HG03460 (cell line): ENCODE data around the gene PTPRT.

Experiments used
- ATAC-seq: cut with Tn5 transposase; IDR thresholded peaks from one replicate; pipeline ENCODE4 v1.9.1; 2021; ENCODE audit not compliant: unreplicated experiment

Gene PTPRT

DNA sequence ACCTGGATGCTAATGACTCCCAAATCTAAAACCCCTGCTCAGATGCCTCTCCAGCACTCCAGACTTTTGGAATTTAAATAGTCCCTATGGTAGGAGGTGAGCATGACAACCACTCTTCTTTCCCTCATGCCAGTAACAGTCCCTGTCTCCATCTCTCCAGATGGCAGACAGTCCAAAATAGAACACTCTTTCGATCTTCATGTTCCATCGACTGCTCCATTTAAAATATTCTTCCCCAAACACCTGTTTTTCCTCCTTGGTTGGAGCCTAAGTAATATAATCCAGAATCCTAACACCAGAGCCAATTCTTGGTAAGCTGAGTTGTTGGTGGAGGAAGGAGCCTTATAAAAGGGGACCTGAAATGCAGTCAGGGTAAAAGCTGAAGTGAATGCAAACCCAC, 848.1 kb downstream of the PTPRT start:
- ATAC-seq = no peak

DNA sequence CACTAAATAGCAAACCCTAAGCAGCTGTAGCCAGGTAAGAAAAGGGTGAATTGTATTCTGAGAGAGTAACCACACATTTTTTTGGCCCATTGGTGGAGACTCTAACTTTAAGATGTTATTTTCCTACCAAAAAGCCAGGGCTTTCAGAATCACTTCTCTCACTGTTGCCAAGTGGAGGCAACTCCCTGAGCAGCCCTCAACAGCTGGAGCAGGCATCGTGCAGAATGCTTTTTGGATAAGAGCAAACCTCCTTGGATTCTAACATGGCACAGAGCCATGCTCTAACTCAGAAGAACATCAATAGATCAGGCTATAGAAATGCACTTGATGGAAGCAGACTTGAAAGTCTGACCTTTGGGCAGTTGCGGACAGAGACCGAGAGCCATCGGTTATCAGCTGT, 849.3 kb downstream of the PTPRT start:
- no peak for ATAC-seq

DNA sequence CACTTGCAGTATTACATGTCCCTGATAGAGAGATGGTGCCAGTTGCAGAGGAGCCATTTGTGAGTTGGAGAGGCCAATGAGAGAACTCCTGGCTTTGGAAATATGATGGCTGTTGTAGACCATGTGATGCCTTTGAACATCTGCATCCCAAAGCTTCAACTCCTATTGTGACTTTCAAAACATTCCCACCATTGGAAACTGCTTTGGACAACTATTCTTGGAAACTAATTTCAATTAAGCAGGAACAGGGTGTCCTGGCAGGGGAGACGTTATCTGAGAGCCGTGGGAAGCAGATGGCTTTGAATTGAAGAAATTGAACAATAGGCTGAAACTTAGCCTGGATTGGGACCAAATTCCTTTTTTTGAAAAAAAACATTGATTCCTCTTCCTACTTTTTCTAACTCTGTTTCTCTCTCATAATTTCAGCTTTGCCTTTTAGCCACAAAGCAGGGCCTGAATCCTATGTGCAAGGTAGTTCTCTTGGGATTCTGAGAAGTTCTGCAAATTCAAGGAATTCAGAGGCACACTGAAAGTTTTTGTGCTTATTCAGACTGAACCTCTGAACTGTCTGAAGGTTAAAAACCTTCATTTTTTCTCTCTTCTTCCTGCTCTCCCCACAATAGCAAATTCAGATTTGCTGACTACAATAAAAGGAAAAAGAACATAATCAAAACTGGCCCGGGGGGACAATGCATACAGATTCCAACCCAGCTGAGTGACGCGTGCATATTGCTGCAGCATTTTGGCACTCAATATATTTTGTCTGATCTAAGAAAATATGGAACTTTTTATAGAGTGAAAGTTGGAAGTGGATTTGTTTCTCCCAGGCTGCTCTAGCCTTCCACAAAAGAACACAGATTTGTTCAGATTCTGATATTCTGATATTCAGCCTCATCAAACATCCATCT, 851.2 kb downstream of the PTPRT start:
- ATAC-seq = no peak

DNA sequence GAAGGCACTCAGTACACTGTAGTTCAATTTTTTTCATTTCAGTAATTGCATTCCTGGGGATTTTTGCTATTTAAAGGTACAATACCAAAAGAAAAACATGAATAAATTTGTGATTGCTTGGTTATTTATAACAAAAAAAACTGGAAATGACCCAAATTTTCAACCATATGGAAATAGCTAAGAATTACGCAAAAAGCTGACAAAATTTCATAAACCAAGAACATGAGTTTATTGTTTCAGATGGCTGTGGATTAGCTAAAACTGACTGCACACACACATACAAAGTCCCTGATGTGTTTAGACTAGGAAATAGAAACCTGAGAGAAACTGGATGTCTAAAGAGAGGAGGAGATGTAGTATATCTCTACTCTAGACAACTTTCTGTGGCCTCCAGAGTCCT, 853.1 kb downstream of the PTPRT start:
- no peak for ATAC-seq

DNA sequence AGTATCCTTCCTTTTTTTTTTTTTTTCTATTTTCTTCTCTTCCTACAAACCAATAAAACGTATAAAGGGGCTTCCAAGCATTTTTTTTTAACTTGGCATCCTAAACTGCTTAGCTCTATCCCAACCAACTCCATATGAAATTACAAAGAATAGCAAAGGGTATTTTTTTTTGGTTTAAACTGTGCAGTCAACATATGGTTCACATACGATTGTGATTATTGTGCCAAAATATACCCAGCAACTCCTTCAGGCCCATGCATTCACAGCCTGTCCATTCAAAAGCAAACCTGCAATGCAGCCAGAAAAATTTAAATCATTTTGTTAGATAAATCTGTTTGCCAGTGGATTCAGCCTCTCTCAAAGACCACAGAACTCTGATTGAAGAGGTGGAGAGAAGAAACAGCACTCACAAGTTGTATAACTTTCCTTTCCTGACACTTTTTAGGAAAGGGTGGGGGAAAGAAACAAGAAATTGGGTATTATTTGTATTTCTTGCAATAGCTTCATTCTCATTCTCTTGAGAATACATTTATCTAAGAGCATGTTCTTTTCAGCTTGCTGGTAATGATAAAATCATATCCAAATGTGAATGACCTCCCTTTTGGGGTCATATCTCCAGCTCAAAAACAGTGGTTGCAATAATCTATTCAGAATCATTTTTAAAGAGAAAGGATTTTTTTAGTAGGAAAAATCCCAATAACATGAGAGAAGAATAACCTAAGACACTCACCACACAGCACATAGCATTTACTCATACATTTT, 870.3 kb downstream of the PTPRT start:
- ATAC-seq = no peak

DNA sequence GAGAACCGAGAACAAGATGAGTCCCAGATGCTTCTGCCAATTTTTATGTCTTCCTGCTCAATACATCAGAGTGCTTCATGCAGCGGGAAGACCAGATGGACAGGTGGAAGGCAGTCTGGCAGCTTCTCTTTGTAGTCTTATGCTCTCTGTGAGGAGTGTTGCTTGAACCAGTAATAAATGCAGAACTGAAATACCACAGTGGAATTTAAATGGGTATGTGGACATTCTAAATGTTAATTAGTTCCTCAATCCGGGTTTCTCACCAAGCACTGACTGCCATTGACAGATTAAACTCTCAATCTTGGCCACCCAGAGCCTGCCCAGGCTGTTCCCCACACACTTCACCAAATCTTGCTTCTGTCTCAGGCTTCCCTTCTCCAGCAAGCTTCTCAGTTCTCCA, 876.0 kb downstream of the PTPRT start:
- ATAC-seq = no peak

DNA sequence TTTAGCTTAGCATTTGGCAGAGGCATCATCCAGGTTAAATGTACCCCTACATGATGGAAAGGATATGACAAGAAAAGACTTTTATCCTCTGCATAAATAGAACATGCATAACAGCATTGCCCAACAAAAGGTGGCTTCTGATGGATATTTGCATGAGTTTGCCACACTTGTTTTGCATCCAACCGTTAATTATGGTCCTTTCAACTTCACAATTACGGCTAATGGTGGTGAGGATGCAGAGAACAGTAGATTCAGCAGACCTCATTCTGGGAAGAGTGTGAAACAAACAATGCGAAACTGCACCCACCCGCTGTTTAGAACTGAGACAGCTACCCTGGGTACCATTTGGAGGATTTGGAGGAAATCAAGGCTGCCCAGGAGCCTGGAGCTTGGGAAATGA, 880.7 kb downstream of the PTPRT start:
- ATAC-seq = no peak

DNA sequence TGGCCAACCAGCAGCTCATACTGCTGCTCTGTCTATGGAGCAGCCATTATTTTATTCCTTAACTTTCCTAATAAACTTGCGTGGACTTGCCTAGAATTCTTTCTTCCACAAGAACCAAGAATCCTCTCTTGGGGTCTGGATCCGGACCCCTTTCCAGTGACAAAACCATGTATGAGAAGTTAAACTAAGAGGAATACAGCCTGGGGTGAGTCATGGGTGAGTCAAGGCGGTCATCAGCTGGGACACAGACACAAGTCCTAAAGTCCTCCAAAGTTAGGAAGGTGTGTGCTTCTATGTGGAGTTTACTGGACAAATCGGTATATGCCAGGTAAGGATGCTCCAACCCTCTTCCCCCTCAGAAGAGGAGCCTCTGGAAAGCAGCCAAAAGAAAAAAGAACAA, 881.5 kb downstream of the PTPRT start:
- no peak for ATAC-seq

DNA sequence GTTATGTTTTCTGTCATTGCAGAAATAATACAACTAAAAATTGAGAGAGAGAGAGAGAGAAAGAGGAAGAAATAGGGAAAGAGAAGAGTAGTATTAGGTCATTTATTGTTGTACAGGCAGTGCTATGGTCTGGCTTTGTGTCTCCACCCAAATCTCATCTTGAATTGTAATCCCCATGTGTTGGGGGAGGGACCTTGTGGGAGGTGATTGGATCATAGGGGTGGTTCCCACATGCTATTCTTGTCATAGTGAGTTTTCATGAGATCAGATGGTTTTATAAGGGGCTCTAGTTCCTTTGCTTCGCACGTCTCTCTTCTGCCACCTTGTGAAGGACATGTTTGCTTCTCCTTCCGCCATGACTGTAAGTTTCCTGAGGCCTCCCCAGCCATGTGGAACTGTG, 894.1 kb downstream of the PTPRT start:
- no peak for ATAC-seq

DNA sequence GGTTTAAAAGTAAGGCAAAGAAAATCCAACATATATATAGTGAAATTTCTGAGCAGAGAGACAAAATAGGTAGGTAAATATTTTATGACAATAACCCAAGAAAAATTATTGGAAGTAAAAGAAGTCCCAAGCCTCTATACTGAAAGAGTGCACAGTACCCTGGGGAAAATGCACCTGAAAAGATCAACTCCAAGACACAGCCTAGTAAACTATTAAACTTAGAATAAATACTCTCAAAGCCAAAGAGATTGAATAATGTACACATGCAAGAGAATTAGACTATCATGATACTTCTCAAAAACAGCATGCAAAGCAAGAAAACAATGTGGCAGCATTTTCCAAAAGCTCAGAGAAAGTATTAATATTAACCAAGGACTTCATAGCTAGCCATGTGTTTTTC, 894.7 kb downstream of the PTPRT start:
- ATAC-seq = no peak

DNA sequence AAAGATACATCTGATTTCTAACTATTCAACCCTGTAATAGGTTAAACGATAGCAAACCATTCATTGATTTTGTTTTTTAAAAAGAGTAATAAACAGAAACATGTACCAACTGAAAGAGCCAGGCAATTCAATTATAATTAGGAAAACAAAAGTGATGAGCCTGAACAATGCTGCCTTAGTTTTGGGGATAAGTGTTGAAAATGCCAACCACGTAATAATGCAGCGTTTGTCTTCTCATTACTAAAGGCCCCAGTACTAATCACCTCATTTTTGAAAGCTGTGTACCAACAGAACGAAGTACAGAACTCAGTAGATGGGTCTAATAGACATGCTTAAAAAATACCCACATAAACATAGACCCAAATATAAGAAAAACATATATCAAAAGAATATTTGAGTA, 907.9 kb downstream of the PTPRT start:
- ATAC-seq = no peak

DNA sequence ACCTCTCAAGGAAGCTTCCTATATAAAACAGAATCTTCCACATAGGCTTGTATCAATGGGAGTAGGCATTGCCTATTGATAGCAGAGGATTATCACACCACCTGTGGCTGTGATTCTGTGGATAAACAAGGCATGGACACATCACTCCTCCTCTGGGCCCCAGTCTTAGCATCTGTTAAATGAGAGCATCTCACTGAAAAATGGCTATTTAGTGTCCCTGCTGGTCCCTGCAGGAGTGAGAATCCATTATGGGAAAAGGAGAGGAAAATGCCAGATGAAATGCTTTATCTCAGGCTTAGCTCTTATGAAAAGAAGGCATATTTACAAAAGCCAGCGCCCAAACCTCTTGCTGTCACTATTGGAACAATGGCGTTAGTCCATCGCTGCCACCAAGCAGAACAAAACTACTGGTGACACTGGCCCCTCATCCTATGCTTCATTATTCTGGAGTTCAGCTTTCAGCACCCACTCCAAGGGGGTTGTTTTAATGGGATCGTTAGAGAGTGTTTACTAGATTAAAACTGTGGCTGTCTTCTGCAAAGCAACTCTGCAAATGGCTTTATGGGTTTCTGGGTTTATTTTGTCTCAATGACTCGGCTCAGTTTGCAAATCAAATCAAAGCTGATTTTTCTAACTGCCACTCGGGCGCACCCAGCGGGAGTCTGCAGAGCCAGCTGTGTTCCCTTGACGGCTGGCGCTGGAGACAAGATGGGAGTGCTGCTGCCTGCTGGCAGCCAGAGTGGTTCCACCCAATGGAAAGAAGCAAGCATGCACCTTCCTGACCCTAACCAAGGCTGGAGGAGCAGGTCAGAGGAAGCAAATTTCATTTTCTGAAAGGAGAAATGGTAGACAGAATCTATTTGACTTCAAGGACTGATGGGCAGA, 912.7 kb downstream of the PTPRT start:
- ATAC-seq = no peak

DNA sequence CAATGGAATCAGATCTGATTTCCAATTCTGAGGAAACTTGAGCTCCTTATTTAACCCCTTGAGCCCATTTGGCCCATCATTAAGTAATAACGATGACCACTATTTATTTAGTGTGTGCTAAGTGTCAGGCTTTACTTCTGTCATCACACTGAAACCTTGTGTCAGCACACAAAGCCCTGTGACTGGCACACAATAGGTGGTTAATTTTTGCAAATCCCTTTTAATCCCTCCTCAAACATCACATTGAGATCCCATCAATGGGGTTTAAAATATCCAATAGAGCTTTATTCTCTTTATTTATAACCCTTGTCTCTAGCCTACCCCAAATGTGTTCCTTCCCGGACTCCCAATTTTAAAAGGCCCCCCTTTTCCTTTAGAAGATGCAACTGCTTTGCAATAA, 914.7 kb downstream of the PTPRT start:
- ATAC-seq = no peak

DNA sequence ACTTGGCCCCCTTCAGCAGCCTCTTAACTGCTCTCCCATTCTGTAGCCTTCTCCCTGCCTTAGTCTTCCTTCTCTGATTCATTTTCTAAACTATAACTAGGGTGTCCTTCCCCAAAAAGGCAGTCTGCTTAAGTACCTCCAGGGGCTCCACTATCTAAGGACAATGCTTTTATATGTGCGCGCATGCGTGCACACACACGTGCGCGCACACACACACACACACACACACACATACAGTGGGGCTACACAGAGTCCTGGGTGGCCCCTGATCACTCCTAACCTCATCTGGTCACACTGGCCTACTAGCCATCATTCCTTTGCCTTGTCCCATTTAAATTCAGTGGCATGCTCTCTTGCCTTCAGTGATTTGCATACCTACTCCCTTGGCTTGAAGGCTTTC, 917.2 kb downstream of the PTPRT start:
- ATAC-seq = no peak

DNA sequence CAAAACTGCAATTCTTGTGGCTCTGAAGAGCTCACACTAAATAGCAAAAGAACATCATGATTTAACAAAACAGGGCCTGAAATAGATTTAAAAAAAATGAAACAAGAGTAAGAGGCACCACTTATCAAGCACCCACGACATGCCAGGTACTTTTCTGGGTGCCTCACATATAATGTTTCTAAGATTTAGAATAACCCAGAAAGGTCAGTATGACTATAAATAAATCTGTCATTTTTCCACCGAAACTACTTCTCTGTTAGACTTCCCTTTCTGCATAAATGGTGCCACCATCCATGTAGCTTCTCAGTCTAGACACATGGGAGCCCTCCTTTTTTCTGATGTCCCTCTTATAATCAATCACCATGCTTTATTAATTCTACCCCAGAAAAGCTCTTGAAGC, 919.2 kb downstream of the PTPRT start:
- ATAC-seq = no peak

DNA sequence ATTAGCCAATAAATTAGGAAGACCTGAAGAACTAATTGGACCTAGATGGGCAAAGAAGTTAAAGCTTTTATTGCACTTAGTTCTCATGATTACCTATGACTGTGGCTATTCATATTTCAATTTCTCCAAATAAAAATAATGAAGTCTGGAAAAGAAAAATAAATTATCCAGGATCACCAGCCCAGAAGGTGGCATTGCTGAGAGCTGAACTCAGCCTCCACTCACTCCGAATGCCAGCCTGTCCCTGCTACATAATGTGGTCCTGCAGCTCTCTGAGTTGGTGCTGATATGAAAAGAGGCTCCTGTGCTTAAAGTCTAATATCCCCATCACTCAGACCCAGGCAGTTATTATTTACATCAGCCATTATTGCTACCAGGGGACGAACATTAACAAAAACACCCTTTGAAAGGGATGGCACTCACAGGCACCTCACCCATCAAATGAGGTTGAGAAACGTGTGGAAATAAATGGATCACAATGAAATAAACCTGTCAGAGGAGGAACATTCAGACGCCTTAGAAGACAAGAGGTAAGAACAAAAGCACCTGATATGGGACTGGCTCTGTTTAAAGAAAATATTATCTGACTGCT, 921.8 kb downstream of the PTPRT start:
- ATAC-seq = no peak

DNA sequence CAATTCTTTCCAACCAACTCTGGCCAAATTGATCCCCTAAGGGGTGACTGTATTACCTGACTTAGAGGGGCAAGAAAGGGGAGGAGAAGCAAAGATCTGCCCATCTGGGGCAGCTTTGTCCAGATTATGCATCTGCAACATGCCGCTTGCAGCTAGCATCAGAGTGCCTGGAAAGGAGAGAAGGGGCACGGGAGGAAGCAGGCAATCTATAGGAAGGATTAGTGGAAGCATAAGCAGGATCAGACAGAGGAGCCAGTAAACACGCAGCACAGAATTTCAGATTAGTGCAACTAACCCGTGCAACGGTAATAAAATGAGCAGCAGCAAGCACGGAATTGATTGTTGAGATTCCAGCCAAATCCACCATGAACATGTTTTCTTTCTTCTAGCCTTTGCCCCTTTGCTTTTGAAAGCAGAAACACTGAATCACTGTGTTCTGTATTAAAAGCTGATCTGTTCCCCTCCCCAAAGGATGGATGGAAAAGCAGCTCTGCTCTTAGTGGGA, 927.9 kb downstream of the PTPRT start:
- ATAC-seq = no peak

DNA sequence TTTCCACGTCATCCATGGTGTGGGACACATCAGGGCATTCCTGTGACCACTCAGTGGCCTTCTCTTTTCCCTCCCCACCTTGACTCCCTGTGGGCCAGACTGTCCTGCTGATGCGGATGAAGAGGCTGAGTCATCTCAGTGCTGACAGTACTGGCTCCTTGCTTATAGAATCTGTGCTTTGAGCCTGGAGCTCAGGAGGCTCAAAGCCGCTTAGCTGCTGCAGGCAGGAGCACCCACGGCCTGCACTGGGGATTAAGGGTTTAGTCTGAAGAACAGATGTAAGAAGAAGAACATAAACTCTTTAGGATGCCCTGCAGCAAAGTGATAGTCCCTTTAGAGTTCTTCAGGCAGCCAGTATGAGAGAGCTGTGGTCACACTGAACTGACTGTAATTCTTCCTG, 929.5 kb downstream of the PTPRT start:
- ATAC-seq = no peak

DNA sequence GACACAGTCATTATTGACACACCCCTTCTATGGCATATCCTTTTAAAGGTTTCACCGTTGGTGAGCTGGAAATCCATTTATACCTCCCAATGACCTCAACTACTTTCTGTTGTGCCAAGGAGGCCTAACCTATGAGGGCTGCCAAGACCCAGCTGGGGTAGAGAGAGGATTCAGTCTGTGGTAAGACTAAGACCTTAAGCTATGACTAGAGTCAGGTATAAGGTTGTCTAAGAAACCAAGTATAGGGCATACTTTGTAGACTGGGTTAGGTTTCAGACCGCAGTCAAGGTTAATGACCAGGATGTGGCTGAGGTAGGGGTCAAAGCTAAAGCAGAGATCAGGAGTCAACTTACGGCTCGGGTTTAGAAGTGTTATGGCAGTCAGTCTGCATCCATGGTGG, 930.3 kb downstream of the PTPRT start:
- no peak for ATAC-seq

DNA sequence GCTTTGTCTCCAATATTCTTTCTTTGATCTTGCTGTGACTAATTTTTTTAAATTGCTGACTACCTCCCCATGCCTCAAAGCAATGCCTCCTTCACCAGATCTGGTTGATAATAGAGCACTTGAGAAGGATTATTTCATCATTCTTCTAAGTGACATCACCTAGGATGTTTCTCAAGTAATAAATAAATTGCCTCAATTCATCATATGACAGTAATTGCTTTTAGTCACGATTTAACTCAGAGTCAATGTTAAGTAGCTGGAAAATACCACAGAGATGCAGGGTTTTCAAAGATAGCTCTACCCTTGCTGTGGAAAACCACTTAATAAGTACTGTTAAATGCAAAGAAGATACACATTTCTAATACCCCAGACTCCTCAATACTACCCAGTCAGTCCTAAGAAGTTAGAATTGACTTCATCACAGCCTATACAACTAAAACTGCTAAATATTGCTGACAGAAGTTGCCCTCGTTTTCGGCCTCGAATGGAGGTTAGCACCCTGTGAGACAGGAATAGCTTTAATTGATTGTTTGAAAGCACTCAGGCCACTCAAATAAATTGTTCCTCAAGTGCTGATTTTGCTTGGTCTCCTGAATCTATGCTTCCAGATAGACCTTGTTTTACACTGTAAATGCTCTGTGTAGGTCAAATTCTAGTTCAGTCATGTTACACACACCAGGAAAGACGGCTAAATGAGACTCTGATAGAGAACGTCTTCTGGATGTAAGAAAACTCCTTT, 931.0 kb downstream of the PTPRT start:
- no peak for ATAC-seq
